ENCODE data around the gene SLC6A6.

The SLC6A6 gene

GRCh38 chr3:14441920-14442300, 39.5 kb downstream of the SLC6A6 start:
- in situ Hi-C loops (cut with HindIII; ENCODE audit: low sequenced_read_pairs): no loop called here
- H3K4me3 ChIP-seq (ENCODE audit: low read depth, low read length): no peak overlapping the region
- DNase-seq (ENCODE audit: low read depth): no peak
- no peak for TF ChIP-seq CTCF (IDR thresholded peaks at IDR 0.05; ENCODE audit: low read depth, low read length, missing control alignments)

GRCh38 chr3:14444380-14444779, 42.0 kb downstream of the SLC6A6 start:
- no peak for DNase-seq (ENCODE audit: low read depth)
- H3K4me3 ChIP-seq (ENCODE audit: low read depth, low read length): no peak overlapping the region
- no peak for TF ChIP-seq CTCF (IDR thresholded peaks at IDR 0.05; ENCODE audit: low read depth, low read length, missing control alignments)
- in situ Hi-C loops (cut with HindIII; ENCODE audit: low sequenced_read_pairs): no loop called here

GRCh38 chr3:14445773-14446172, 43.4 kb downstream of the SLC6A6 start:
- TF ChIP-seq CTCF (IDR thresholded peaks at IDR 0.05; ENCODE audit: low read depth, low read length, missing control alignments): no peak
- DNase-seq (ENCODE audit: low read depth): no peak
- in situ Hi-C loops (cut with HindIII; ENCODE audit: low sequenced_read_pairs): no loop called here
- no peak overlapping the region for H3K4me3 ChIP-seq (ENCODE audit: low read depth, low read length)

- DNase-seq (ENCODE audit: low read depth): no peak
- no peak for TF ChIP-seq CTCF (IDR thresholded peaks at IDR 0.05; ENCODE audit: low read depth, low read length, missing control alignments)
- in situ Hi-C loops (cut with HindIII; ENCODE audit: low sequenced_read_pairs): no loop called here
- H3K4me3 ChIP-seq (ENCODE audit: low read depth, low read length): no peak overlapping the region
These were observed 44.7 kb downstream of the SLC6A6 start for GRCh38 chr3:14446988-14447570.

- H3K4me3 ChIP-seq (ENCODE audit: low read depth, low read length): no peak overlapping the region
- in situ Hi-C loops (cut with HindIII; ENCODE audit: low sequenced_read_pairs): no loop called here
- DNase-seq (ENCODE audit: low read depth): no peak
- no peak for TF ChIP-seq CTCF (IDR thresholded peaks at IDR 0.05; ENCODE audit: low read depth, low read length, missing control alignments)
These were observed 45.7 kb downstream of the SLC6A6 start for GRCh38 chr3:14448063-14448462.

- no peak for DNase-seq (ENCODE audit: low read depth)
- no peak for TF ChIP-seq CTCF (IDR thresholded peaks at IDR 0.05; ENCODE audit: low read depth, low read length, missing control alignments)
- in situ Hi-C loops (cut with HindIII; ENCODE audit: low sequenced_read_pairs): no loop called here
- no peak overlapping the region for H3K4me3 ChIP-seq (ENCODE audit: low read depth, low read length)
These were observed 46.6 kb downstream of the SLC6A6 start for GRCh38 chr3:14448756-14449727.

Data from astrocyte of the cerebellum (primary cell).